Sciatic nerve (tissue), 1 donor: Measurements from ENCODE around the gene P2RX1. TPM values are rescaled to one million over a fixed set of nuclear protein-coding genes. Genes with fewer than 3 reads are reported as not detected.

Source experiments
- total RNA-seq: library from RNA; stranded (reverse); fragmentation: NEBNext Ultra II Directional; extraction: Animal tissue kit (Norgen Biotek cat#: 25700); gene quantifications from one replicate; pipeline ENCODE4 v1.2.1, GENCODE V29; 2021
- donor health status: DM: no; HTN: no; CAD: no.

Gene P2RX1
- total RNA-seq, 1 donor from 2014 or later: 7.3 TPM

Other genes starting within 250 kb of the P2RX1 start
- gene TAX1BP3, start 247.9 kb downstream of the P2RX1 start, total RNA-seq: 168 TPM
- 18.4 TPM for gene EMC6, start 247.7 kb downstream of the P2RX1 start, total RNA-seq
- 1.8 TPM for gene P2RX5, start 220.3 kb downstream of the P2RX1 start, total RNA-seq
- 0.36 TPM for gene HASPIN, start 192.6 kb downstream of the P2RX1 start, total RNA-seq
- gene ITGAE, start 115.3 kb downstream of the P2RX1 start, total RNA-seq: 19.3 TPM
- 42.3 TPM for gene NCBP3, start 70.2 kb downstream of the P2RX1 start, total RNA-seq
- gene CAMKK1, start 23.4 kb downstream of the P2RX1 start, total RNA-seq: 7.7 TPM
- gene ATP2A3, start 48.0 kb upstream of the P2RX1 start, total RNA-seq: 13.8 TPM
- 58.9 TPM for gene ZZEF1, start 226.6 kb upstream of the P2RX1 start, total RNA-seq
- 16.0 TPM for gene CYB5D2, start 226.7 kb upstream of the P2RX1 start, total RNA-seq